Esophagus muscularis mucosa (tissue), 3 donors: ENCODE data around the gene CNGA2.
"Not testable (repeated sequence)": the region's sequence is repeated elsewhere in the genome, so short reads cannot be mapped to it uniquely, and the experiment has no call there.

Experiments used
- POLR2A ChIP-seq: fragments of 450-650 bp; IDR thresholded peaks from one replicate; pipeline ENCODE4 v1.6.1; 2017; ENCODE audit warnings: antibody characterized with exemption, moderate library complexity, mild to moderate bottlenecking, low read depth
- POLR2AphosphoS5 ChIP-seq, 2 donors: sonication (generic); formaldehyde crosslinking; IDR thresholded peaks; one replicate each; pipeline ENCODE4 v1.6.1; 2017; ENCODE audit warnings: antibody characterized with exemption in 2 of 2
- TF ChIP-seq, protein P1 (sequence below), 3 experiments: fragments of 200-600 bp in 2 of 3; fragments of 450-650 bp in 1 of 3; sonication (generic) in 2 of 3; IDR thresholded peaks; one replicate each; pipeline ENCODE4 v1.5.1; 2017 to 2019; ENCODE audit warnings: antibody characterized with exemption in 3 of 3, mild to moderate bottlenecking in 2 of 3, moderate library complexity in 1 of 3

DNA sequence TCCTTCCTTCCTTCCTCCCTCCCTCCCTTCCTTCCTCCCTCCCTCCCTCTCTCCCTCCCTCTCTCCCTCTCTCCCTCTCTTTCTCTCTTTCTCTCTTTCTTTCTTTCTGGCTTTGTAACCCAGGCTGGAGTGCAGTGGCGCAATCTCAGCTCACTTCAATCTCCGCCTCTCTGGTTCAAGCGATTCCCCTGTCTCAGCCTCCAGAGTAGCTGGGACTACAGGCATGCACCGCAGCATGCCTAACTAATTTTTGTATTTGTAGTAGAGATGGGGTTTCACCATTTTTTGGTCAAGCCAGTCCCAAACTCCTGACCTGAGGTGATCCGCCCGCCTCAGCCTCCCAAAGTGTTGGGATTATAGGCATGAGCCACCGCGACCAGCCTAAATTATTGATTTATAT, 37.5 kb upstream of the CNGA2 start:
- TF ChIP-seq POLR2AphosphoS5 (IDR thresholded peaks at IDR 0.05); POLR2A: not testable (repeated sequence)
- TF ChIP-seq, protein P1, sequence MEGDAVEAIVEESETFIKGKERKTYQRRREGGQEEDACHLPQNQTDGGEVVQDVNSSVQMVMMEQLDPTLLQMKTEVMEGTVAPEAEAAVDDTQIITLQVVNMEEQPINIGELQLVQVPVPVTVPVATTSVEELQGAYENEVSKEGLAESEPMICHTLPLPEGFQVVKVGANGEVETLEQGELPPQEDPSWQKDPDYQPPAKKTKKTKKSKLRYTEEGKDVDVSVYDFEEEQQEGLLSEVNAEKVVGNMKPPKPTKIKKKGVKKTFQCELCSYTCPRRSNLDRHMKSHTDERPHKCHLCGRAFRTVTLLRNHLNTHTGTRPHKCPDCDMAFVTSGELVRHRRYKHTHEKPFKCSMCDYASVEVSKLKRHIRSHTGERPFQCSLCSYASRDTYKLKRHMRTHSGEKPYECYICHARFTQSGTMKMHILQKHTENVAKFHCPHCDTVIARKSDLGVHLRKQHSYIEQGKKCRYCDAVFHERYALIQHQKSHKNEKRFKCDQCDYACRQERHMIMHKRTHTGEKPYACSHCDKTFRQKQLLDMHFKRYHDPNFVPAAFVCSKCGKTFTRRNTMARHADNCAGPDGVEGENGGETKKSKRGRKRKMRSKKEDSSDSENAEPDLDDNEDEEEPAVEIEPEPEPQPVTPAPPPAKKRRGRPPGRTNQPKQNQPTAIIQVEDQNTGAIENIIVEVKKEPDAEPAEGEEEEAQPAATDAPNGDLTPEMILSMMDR (IDR thresholded peaks at IDR 0.05), result not testable (repeated sequence)
